Brain pericyte (primary cell): Measurements from ENCODE around the gene AKAP13.
"Not testable (repeated sequence)": the region's sequence is repeated elsewhere in the genome, so short reads cannot be mapped to it uniquely, and the experiment has no call there.

Source experiments
- DNase-seq: peaks from one replicate; pipeline ENCODE4 v3.0.0-alpha.2; 2012; ENCODE audit warnings: low read depth, low spot score

The AKAP13 gene

DNA sequence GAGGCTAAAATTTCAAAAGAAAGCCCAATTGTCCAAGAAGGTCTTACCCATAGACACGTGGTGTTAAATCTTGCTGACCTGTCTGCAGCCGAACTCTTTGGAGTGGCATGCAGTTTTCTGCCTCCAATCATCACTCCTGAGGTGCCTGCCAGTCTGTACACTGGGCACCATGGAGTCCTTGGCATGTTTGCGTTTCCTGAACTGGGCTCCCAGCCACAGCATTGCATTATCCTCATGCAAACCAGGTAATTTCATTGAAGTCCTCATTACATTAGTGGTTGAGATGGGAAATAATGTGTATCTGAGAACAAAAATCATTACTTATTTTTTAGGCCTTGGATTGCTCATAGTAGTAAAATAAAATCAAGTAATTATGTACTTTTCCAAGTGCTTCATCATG, 152.3 kb downstream of the AKAP13 start:
- no peak for DNase-seq

DNA sequence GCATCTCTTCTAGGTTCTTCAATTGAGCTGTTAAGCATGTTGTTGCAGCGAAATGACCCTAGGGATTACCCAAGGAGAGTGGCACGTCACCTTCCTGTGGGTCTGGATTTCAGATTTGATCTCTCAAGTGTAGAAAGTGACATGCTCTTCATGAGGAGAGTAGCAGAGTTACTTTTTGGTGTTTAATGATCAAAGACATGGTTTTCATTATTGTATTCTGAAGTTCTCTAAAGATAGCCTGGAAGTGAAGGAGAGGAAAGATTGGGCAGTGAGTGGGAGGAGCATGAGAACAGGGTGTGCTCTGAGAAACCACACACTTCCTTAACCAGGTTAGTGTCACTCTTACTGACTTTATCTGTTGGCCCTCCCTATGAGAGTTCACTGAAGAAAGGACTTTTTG, 153.6 kb downstream of the AKAP13 start:
- DNase-seq: no peak

DNA sequence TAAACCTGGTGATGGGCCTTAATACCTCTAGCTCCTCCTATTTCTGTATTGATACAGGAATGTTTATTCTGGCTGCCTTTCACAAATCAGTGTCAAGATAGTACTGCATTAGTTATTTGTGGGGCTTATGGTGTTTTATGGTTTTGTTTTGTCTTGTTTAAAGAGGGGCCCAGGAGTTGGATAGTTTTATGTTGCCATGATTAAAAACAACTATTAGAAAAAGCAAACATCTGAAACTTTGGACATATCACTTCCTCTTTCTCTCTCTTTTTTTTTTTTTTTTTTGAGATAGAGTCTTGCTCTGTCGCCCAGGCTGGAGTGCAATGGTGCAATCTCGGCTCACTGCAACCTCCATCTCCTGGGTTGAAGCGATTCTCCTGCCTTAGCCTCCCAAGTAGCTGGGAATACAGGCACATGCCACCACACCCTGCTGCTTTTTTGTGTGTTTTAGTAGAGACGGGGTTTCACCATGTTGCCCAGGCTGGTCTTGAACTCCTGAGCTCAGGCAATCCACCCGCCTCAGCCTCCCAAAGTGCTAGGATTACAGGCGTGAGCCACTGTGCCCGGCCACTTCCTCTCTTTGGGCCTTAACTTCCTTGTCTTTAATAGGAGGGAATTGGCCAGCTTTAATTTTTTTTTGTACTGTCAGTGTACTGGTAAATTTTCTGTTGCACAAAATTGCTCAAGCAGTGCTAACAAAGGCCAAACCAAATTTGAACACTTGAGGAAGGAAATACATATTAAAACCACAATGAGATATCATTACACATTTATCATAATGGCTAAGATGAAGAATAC, 155.3 kb downstream of the AKAP13 start:
- not testable (repeated sequence) for DNase-seq

DNA sequence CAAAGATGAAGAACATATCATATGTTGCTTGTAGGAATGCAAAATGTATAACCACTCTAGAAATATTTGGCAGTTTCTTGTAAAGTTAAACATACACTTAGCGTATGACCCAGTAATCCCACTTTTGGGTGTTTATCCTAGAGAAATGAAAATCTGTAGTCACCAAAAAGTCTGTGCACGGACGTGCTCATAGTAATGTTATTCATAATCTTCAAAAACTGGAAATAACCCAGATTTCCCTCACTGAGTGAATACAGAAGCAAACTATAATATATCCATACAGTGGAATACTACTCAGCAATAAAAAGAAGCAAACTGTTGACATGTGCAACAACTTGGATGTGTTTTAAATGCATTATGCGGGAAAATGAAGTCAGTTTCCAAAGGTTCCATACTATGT, 155.9 kb downstream of the AKAP13 start:
- no peak for DNase-seq

DNA sequence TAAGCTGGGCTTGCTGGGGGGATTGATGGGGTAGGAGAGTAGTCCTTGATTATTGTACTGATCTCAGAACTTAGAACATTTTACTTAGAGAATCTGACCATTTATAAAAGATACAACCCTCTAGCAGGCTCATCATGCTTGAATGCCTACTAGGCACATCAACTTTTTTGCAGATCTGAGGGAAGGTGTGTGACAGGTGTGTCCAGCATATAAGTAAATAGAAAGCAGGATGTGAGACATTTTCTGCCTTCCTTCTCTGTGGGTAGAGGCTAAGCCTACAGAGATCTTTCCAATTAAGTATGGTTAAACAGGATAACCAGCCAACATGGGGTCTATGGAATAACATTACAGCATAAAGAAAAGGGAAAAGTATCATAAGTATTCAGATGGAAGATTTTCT, 159.1 kb downstream of the AKAP13 start:
- DNase-seq: no peak

DNA sequence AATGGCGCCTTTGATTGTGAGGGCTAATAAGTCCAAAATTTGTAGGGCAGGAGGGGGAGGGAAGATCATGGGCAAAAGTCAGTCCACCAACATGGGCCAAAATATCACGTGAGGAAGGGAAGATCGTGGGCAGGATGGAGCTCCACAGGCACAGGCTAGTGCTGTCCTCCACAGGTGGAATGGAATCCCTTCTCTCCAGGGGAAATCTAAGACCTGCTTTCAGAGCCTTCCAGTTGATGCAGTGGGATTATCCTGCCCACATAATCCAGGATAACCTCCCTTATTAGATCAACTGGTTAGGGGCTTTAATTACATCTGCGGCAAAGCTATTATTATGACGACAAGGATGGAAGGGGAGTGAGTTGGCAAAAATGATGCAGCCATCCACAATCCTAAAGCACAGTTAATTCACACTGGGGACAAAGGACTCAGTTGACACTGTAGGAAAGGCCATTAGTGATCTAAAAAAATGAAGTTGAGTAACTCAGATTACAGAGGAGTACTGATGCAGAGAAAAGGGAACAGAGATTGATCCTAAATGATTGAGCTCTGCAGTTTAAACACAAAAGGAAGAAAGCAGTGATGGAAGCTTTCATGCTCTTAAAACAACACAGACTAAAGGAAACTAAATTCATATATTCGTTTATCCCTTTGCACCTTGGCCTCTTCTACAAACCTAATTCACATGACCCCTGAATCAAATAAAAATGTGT, 159.8 kb downstream of the AKAP13 start:
- no peak for DNase-seq

DNA sequence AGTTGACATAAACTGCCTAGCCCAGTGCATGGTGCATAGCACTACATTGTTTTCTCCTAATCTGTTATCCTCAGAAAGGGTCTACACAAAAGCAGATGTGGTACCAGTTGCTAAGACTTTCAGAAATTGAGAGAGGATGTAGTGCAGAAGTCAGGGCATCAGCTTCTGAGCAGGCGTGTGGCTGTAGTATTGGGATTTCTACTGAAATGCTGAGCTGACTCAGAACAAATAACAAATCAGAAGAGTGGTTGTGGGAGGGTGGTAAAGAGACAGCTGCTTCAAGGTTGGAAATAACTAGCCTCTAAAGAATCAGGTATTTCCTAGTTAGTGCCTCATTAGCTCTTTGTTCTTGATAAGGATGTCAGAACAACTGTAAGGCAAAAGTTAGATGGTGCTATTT, 161.3 kb downstream of the AKAP13 start:
- no peak for DNase-seq

DNA sequence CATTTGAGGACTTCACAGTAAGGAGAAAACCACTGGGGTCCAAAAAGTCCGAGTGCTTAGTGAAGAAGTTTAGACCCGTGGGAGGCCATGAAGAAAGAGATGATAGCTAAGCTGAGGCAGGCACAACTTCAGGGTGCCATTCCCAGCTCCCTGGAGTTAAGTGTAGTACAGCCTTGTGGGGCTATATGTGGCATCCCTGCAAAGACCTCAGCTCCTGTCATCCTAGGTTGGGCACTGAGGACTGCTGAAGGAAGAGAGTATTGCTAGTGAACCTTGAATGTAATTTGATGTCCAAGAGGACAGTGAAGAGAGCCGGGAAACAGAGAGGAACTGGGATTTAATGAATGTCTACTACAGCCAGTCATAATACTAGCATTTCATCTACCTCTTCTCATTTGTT, 162.1 kb downstream of the AKAP13 start:
- DNase-seq: no peak

DNA sequence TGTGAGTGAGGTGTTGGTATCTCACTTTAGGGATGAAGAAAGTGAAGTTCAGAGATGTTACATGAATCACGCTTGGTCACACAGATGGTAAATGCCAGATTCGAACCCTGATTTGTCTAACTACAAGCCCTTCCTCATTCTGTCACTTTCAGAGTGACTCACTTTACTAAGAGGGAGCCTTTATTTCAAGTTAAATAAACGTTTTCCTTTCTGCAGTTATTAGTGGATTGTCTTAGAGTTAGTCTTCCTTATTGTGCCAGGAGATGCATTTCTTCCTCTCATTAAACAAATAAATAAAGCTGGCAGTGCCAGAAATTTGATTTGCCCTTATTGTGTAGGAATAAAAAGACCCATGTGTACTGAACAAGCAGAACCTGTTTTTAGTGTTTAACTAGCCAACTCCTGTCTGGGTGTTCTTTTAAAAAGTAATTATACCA, 162.5 kb downstream of the AKAP13 start:
- no peak for DNase-seq

DNA sequence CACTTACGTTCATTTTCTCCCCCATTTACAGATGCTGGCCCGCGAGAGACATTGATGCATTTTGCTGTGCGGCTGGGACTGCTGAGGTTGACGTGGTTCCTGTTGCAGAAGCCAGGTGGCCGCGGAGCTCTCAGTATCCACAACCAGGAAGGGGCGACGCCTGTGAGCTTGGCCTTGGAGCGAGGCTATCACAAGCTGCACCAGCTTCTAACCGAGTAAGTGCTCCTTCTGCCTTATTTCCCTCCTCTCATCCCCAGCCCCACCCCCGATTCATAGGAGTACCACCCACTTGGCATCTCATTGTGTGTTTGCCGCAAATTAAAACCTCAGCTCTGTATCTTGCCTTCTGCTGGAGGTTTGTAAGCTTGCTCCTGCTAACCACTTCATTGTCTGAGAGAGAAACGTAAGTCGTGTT, 163.3 kb downstream of the AKAP13 start:
- no peak for DNase-seq

DNA sequence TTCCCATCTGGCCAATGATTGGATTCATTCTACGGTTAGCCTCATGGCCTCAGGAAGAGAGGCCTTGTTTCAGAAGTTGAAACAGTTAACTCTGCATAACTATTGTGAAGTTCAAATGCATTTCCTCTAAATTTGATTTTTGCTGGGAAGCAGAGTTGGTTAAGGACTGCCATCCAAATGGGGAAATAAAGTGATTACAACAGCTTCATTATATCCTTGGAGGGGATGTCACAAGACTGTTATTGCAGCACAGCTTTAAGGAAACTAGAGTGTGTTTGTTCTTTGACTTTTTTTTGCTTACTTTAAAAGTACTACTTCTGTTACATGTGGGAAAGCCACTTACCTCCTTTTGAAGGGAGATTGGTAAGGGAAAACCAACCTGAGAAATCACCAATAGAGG, 164.8 kb downstream of the AKAP13 start:
- DNase-seq: no peak

DNA sequence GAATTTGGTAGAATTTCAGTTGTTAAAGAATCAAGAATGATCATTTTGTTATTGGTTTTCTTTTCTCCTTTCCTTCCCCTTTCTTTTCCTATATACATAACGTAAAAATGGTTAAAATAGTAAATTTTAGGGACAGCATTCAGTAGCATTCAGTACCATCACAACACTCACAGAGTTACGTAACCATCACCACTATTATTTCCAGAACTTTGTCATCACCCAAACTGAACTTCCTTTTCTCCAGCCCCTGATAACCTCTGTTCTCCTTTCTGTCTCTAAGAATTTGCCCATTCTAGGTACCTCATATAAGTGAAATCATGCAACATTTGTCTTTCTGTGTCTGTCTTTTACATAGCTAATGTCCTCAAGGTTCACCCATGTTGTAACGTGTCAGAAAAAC, 165.3 kb downstream of the AKAP13 start:
- DNase-seq: no peak

DNA sequence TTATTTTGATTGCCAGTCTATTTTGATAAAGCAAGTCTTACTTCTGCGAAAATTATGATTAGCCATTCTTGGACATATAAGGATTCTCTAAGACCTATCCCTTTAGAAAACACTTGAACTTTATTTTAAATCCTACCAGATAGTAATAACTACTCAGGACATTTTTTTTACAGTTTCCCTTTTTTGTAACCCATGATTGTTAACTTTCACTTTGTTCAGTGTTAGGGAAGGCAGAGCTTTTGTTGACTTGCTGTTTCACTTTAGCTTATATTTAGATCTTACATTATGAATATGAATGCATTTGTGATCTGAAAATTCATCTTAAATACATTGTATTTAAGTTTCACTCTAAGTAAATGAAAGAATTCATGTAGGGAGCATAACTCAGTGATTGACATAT, 167.0 kb downstream of the AKAP13 start:
- DNase-seq: no peak

DNA sequence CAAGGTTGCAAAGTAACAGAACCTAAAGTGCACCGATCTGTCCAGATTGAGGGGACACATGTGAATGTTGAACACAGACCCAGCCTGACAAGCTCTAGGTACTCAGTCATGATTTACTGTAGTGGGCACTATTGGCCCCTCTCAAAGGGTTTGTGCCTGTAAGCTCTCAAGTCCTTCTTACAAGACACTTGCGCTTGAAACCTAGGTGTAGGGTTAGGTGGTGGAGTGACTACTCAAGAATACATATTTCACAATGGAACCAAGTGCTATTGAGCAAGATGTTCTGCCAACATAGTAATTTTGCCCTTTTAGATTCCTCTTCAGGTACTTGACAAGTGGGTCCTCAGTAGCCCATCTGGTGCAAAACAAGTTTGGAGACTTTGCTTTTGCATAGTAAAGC, 169.9 kb downstream of the AKAP13 start:
- no peak for DNase-seq

DNA sequence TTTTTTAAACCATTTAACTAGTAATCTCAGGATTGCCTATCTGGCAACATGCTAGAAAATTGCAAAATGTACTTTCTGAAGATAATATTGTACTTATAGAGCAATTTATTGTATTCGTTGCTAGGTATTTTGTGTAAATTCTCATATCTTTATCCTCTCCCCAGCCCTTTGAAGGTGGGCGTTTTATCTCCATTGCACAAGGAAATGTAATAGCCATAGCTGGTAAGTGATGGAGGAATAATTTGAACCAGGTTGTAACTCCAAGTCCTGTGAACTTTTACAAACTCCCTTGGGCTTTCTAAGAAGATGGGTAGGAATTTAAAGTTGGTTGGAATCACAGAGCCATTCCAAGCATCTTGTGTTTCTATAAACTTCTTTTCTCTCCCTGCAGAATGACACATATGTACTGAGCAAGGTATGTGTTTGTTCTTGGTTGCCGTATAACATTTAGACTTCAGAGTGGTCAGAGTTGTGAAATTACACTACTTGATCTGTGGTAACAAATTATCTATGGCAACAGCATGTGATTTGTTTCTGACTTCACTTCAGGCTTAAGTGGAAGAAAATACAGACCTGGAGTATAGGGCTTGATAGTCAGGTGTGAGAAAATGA, 170.9 kb downstream of the AKAP13 start:
- DNase-seq: no peak

DNA sequence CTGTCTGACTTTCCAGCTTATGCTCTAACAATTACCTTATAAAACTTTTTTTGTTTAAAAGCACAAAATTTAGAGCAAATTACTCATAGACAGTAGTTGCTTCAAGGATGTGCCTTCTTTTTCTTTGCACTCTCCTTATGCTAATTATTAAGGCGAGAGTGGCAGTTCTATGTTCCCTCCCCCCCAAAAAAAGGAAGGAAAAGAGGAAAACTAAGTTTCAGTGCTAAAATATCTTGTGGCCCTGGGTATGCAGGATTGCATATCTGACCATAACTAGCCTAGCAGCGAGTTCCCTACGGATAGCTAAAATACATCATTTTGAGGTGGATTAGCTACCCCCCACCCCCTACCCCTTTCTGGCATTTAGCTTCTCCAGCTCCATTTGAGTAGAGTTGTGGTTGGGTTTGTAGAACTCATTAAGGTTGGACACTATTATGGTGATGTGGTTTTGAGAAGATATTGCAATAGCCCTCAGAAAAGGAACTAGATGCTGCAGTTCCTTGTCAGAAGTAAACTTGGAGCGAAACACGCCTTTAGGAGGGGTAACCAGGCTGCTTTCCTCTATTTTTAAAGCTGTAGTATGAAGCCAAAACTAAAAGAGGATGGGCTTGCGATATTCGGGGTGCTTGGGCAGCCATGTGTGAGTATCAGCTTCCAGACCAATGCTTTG, 174.6 kb downstream of the AKAP13 start:
- DNase-seq: no peak

DNA sequence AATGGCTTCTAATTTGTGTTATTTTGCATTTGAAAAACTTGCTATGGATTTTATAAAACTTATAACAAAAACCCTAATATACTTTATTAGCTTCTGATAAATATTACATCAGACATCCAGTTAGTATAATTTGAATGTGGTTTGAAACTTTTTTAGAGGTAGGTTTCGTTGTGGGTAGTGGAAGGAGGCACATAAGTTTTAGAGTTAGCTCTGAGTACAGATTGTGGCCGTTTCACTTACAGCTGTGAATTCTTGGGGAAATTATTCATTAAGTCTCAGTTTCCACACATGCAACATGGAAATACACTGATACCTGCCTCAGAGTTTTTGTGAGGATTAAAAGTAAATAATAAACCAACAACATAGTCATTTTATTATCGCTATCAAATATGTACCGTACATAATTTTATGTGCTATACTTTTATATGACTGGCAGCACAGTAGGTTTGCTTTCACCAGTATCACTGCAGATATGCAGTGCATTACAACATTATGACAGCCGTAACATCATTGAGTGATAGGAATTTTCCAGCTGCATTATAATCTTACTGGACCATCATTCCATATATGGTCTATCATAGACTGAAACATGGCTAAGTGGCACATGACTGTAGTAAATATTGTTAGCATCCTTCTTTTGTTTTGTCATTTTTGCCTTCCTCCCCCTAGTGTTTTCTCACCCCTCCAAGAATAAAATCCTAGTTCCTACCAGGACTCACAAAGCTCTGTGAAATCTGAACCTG, 175.6 kb downstream of the AKAP13 start:
- no peak for DNase-seq

DNA sequence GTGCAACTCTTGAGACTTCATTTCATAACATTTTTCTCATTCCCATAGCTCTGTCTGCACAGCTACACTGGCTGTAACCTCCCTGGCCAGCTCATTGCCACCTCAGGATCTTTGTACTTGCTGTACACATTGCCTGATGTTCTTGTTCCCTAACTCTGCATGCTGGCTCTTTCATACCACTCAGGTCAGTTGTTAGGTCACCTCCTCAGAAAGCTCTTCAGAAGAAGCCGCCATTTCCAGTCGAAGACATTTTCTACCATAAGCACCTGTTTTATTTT, 176.2 kb downstream of the AKAP13 start:
- no peak for DNase-seq

DNA sequence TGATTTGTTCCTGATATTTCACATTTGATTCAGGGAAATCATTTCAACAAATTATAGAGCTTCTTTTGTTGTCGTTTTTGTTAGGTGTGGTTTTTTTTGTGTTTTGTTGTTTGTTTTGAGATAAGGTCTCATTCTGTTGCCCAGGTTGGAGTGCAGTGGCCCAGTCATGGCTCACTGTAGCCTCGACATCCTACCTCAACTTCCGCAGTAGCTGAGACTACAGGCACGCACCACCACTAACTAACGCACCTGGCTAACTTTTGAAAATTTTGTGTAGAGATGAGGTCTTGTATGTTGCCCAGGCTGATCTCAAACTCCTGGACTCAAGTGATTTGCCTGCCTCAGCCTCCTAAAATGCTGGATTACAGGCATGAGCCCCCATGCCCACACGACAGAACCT, 177.0 kb downstream of the AKAP13 start:
- no peak for DNase-seq

DNA sequence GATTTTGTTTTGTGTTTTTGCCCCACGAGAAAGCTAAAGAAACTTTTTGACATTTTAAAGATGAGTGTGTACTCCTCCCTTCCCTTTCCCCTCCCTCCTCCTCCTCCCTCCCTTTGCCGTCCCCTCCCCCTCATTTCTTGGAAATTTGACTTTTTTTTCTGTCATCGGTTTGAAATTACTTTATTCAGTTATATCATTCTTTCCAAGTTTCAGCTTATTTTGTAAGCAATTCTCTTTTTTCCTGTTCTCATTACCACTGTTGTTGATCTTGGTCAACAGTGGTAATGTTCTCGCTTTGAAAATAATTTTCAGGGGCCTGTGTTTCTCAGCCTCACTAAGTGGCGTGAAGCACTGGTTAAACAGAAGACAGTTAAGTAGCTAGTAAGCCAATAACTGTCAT, 178.4 kb downstream of the AKAP13 start:
- no peak for DNase-seq

DNA sequence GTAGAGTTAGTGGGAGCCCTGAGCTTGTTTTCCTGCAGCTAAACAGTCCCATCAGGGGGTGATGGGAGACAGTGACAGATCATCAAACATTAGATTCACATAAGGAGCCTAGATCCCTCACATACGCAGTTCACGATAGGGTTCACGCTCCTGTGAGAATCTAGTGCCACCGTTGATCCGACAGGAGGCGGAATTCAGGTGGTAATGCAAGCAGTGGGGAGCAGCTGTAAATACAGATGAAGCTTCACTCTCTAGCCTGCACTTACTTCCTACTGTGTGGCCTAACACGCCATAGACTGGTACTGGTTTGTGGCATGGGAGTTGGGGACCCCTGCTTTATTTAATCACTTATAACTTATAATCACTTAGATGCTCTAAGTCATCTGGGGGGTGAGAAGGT, 179.1 kb downstream of the AKAP13 start:
- no peak for DNase-seq

DNA sequence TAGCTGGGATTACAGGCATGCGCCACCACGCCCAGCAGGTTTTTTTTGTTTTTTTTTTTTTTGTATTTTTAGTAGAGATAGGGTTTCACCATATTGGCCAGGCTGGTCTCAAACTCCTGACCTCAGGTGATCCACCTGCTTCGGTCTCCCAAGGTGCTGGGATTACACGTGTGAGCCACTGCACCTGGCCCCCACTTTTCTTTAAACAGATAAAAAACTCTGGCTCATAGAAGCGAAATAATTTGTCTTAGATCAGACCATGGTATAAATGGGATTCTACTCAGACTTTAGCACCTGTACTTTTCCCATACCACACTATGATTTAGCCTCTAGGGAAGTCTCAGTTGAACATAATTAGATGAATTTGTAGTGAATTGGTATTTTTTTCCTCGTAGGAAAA, 182.4 kb downstream of the AKAP13 start:
- DNase-seq: no peak
